ENCODE results near the gene KIF3C.

Gene KIF3C

DNA sequence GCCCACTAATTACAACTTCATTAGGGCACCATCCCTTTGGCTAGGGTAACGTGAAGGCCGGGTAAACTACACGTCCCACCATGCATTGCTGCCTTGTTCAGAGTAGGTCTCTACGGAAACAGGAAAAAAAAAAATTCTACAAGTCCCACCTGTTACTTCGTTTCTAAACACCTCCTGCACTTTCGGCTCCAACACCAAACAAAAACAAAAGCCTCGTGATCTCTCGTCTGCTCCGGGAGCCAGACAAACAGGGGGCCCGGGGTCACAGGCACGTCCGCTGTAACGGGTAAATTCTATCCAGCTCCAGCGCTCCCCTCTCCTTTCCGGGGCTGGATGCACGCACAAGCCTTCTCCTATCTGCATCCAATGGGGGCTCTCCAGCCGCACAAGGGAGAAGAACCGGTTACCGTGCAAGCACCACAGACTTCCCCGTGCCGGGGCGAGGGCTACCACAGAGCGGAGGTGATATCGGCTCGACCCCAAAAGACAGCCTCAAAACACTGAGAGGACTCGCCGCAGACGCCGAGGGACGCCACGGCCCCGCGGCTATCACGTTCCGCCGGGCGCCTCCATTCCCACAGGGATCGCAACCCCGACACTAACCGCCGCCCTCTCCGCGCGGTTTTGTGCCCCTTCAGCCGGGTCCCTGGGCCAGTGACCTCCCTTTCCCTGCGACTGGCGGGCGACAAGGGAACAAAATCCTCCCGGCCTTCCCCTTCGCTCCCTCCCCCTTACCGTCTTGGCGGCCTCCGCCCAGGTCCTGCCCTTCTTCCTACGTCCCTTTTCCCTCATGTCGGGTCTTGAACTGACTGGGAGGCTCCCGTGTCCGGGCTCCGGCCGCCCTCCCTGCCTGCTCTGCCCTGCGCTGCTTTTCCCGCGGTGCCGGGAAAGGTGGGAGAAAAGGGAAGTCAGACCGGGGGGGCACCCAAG, 104.6 kb downstream of the KIF3C start:
- peak; percentile 13 to 30 for DNase-seq (ENCODE audit: low read depth in 2 of 2)

All from stimulated activated CD8-positive, alpha-beta memory T cell treated with anti-CD3 and anti-CD28 coated beads, Interleukin-15, amount 100 ng/mL, for 4 hours (primary cell).